RPMI7951 (cell line): ENCODE measurements around the gene HOXA10. TPM values are rescaled to one million over a fixed set of nuclear protein-coding genes. Genes with fewer than 3 reads are reported as not detected.

Source experiments
- DNase-seq: peaks from one replicate; pipeline ENCODE4 v3.0.0-alpha.2; 2012; ENCODE audit warnings: low read depth
- total RNA-seq: library from RNA; depleted of rRNA; stranded (reverse); fragments of >200 nt; shearing (Covaris generic); gene quantifications from 2 replicates; pipeline ENCODE4 v1.2.3, GENCODE V29; 2014

Gene HOXA10
- total RNA-seq, 1 experiment from 2014 or later, result 18.7 TPM

DNA sequence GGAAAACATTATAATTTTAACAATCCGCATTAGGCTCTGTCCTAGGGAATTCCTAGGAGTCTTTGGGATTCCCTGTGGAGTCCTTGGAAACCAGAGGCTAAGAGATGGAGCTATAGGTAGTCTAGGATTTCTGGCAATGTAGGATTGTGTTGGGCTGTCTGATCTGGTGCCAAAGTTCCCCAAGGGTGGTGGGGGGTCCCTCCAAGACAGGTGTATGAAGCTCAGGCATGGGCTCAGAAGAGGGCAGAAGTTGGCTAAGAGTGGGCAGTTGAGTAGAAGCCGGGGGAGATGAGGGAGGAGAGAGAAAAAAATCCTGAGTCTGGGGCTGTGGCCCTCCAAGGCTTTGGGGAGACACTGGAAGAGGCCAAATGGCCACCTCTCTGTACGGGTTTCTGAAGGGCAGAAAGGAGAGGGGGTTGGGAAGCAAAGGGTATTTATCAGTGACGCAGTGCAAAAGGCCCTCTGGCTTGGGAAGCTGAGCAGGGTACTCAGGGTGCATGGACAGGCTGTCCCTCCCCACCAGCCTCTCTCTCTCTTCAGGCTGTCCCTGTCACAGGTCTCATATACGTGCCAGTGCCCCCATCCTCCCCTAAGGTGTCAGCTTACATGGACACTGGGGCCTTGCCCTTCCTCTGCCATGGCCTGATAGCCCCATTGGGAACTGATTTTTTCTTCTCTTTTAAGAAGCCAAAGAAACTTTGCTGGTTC is 27.5 kb downstream of the HOXA10 start:
- no peak for DNase-seq

DNA sequence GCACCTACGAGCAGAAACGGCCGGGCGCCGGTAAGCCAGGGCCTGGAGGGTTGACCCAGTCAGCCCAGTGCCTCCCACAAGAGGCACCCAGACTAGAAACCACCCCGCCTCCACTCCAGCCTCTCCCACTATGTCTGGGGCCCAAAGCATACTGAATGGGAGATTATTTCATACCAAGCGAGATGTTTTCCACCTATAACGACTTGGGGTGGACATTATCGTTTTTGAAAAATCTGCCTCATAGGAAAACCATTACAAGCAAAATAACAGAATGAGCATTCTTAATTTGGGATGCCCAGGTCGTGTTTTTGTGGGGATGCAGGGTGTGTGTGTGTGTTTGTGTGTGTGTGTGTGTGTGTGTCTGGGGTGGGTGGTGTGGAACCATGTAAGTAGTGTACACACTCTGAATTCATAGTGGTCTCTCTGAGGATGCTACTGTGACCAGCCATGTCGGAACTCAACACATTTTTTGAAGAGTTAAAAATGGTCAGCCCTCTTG is 28.2 kb downstream of the HOXA10 start:
- no peak for DNase-seq

DNA sequence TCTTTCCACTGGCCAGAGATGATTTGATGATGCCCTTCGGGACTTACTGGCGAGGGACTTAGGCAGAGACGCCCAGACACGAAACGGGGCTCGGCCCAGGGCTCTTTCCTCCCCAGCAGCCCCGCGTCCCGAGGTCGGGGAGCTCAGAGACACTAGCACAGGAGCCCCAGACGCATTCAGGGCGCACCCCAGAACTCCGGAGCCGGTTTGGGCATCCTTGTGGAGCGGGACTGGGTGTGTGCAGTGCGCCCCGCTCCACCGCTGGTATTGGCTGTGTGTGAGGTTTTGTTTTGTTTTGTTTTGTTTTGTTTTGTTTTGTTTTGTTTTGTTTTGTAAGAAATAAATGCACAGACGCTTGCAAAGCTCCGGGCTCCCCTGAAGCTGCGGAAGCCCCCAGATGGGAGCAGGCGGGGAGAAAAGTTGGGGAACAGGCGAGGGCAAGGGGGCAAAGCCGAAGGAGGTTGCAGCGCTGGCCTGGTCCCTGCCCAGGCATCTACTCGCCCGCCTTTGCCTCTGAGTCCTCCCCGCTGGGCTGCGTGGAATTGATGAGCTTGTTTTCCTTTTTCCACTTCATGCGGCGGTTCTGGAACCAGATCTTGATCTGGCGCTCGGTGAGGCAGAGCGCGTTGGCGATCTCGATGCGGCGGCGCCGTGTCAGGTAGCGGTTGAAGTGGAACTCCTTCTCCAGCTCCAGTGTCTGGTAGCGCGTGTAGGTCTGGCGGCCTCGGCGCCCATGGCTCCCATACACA is 28.8 kb downstream of the HOXA10 start:
- DNase-seq, result no peak

DNA sequence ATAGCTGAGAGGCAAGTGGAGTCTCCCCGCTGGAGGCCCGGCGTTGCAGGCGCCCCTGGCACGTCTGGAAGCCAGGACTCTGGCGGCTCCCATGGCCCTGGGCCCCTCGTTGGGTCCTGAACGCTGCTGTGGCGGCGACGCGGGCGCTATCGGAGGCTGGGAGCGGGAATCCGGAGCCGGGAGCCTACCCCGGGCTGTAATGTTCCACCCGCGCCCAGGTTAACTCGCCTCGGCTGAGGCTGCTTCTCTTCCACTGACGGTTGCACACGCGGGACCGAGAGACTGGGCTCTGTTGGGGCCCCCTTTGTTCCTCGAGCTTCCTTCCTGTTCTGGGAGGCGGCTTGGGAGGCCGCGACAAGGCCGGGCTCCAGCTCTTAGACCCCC is 29.3 kb downstream of the HOXA10 start:
- DNase-seq, result no peak

DNA sequence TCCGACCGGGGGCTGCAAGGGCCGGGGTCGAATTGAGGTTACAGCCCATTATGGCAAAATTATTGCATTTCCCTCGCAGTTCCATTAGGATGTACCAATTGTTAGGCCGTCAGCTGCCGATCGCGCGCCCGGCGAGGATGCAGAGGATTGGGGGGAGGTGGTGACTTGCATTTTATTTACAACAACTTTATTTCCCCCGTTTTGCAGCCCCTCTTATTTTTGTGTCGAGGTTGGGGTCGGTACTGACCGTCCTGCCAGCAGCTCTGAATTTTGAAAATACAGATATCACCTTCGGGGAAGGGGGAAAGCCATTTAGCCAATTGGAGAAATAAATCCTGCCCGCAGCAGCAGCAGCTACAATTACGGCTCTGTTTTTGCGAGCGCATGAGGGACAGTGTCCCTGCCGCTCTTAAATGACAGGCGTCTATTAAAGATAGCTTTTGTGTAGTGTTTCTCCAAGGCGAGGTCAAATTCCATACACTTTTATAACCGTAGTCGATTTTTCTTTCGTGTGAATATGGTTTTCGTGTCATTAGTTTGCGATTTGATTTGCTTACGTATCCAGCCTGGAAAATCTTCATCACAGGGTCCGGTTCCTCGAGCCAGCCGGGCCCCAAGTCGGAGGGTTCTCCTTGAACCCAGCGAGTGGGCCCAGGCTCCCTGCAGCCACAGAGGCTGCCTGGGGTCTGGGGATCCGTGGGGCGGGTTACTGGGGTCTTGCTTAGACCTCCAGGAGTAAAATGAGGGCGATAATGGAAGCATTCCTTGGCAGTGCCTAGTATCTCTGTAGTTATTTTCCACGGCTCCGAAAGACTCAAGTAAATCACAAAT is 30.0 kb downstream of the HOXA10 start:
- no peak for DNase-seq

DNA sequence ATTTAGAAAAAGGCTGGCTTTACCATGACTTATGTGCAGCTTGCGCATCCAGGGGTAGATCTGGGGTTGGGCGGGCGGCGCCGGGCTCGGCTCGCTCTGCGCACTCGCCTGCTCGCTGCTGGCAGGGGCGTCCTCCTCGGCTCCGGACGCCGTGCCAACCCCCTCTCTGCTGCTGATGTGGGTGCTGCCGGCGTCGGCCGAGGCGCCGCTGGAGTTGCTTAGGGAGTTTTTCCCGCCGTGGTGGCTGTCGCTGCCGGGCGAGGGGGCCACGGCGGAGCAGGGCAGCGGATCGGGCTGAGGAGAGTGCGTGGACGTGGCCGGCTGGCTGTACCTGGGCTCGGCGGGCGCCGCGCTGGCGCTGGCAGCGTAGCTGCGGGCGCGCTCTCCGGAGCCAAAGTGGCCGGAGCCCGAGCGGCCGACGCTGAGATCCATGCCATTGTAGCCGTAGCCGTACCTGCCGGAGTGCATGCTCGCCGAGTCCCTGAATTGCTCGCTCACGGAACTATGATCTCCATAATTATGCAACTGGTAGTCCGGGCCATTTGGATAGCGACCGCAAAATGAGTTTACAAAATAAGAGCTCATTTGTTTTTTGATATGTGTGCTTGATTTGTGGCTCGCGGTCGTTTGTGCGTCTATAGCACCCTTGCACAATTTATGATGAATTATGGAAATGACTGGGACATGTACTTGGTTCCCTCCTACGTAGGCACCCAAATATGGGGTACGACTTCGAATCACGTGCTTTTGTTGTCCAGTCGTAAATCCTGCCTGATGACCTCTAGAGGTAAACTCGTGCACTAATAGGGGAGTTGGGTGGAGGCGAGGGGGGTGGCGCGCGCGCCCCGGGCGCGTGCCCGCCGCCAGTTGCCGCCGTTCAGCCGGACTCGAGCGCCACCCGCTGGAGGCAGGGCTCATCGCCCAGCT is 30.8 kb downstream of the HOXA10 start, which contains the start of gene HOXA5:
HOXA5 (minus strand) TSS at position 659 of the 927 bp plus-strand sequence; CDS start at position 585, 74 bp downstream.
- DNase-seq, result peak; percentile 92

DNA sequence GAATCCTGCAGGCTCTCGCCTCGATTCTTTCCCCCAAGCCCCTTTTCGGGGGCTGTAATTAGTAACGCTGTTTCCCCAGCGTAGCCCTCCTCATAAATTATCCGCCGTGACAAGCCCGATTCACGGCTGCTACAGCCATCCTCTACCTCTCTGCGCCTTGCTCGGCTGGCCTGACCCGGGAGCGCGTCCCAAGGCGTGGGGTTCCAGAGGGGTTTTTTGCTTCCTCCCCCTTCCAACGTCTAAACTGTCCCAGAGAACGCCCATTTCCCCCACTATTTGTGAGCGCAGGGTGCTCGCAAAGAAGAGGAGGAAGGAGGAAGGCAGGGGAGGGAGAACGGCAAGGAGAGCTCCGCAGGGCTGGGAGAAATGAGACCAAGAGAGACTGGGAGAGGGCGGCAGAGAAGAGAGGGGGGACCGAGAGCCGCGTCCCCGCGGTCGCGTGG is 31.5 kb downstream of the HOXA10 start:
- no peak for DNase-seq

DNA sequence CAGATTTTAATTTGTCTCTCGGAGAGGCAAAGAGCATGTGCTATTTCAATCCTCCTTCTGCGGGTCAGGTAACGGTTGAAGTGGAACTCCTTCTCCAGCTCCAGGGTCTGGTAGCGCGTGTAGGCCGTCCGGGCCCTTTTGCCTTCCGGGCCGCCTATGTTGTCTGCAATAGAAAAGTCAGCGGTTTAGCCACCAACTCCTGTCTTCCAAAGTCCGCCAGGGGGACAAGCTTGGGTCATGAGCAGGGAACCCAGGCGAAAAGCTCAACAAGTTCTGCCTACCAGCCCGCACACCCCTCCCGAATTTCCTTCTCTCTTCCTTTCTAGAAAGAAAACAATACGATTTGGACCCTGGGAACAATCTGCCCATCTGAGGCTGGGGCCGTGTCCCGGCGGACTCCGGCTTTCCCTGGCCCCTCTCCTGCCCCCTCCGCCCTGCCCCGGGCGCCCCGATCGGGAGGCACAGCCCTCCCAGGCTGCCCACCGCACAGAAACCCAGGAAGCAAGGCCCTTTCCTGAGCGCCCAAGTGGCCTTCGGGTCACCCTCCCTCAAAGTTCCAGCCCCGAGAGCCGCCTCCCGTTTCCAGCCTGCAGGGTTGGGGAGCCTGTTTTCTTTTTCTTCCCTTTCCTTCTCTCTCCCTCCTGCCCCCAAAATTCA is 32.1 kb downstream of the HOXA10 start:
- DNase-seq, result no peak

DNA sequence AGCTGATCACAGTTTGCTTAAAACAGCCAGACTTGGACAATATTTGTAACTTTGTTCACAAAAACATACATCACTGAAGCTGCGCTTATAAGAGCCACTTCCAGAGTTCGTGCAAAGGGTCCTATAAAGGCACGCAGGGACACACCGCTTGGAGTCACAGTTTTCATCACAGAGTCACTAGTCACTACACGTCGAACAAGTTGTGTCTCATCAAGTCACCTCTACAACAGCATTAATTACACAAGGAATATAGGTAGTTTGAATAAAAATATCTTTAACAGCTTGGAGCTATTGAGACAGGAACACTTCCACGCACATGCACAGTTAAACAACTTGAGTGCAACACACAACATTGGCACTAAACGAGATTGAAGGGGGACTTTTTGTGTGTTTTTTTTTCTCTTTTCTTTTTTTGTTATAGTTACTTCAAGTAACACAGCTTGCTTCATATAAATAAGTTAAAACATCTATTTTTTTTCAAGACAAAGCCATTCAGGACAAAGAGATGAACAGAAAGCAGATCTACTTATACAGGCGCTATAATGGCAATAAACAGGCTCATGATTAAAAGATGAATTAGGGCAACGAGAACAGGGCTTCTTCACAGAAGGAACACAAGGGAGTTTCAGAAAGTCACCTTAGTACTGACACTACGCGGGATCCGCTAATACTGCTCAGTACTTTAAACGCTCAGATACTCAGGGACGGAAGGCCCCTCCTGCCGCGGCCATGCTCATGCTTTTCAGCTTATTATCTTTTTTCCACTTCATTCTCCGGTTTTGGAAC is 32.8 kb downstream of the HOXA10 start:
- no peak for DNase-seq

DNA sequence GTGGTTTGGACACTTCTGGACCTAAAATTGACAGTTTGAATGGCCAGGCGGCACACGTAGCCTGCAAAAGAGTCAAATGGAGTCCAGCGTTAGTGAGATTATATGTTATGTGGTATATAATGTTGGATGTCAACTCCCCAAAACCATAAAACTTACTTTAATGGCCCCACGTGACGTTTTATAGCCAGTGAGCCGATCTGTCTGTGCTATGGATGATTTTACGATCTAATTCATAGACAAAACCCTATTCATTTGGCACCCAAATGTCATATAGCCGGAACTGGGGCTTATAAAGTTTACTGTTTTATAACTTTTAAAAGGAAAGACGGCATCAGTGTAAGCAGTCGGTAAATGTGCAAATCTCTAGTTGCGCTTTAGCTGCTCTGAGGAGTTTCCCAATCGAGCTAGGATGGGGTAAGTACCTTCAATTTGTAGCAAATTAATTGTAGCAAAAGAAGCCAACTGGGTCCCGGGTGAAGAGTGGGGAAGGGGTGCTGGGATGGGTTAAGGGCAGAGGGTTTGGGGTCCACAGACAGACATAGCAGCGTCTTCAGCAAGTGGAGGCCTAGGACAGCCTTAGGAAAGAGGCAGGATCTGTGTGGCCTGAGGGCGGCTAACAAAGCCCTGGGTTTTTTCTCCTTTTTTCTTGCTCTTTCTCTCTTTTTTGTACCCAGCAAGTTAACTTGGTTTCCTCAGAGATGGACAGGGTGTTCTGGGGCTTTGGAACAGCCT is 33.8 kb downstream of the HOXA10 start:
- DNase-seq, result no peak

DNA sequence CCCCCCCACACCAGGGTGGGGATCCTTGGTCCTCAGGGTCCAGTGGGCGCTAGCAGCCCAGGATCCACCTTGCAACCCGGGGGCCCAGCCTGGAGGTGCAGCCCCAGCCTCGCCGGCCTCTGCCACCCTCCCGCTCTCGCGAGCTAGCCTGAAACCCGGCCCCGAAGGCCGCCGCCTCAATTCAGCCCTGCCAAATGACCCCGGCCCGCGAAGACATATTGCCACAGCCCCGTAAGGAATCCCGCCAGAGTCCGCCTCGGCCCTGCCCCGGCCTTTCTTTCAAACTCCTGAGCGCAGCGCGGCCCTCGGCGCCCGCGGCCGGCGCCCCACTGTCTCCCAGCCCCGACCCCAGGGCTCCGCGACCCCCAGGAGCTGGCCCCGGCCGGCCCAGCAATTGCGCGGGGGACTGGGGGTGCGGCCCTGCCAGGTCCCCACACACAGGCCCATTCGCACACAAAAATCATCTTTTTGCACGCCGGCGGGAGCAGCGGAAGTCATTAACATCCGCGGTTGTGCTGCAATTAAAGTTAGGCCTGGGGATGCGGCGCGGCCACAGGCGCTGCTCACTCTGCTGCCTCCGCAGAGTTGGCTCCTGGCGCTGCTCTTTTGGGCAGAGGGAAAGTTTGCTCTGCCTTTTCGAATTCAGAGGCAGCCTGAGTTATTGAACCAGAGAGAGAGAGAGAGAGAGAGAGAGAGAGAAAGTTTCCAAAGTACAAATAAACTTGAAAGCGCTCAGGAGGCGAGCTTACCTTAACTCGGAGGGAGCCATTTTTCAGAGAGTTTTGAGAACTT is 34.6 kb downstream of the HOXA10 start:
- DNase-seq, result peak; percentile 66

DNA sequence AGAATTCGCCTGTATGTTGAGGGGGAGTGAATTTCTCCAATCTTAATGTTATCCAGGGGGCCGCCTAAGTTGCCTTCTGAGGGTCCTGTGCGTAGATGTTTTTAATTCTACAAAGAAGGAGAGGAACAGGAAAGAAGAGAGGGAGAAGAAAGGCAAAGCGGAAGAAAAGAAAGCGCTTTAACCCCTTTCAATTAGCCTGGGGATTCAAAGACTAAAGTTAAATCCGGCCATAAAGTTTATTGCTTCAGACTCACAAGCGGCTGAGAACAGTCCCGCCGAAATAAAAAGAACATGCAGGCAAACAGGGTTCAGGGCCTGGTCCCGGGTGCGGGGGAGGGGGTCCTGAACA is 35.2 kb downstream of the HOXA10 start:
- DNase-seq, result no peak

DNA sequence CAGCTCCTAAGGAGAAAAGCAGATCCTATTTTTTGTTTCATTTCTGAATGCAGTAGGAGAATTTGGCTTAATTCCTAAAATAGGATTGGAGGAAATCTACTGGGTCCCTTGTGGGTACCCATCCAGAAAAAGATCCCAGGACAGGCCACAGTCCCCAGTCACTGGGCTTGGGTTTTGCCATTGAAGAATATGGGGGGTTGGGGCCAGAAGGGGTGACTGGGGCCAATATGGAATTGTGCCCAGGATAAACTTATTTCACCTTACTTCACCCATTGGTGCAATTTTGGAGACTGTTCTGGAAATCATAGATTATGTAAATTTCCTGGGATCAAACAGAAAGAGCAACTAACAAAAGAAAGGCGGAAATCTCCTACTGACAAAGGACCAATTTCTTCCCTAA is 35.6 kb downstream of the HOXA10 start:
- DNase-seq, result no peak

DNA sequence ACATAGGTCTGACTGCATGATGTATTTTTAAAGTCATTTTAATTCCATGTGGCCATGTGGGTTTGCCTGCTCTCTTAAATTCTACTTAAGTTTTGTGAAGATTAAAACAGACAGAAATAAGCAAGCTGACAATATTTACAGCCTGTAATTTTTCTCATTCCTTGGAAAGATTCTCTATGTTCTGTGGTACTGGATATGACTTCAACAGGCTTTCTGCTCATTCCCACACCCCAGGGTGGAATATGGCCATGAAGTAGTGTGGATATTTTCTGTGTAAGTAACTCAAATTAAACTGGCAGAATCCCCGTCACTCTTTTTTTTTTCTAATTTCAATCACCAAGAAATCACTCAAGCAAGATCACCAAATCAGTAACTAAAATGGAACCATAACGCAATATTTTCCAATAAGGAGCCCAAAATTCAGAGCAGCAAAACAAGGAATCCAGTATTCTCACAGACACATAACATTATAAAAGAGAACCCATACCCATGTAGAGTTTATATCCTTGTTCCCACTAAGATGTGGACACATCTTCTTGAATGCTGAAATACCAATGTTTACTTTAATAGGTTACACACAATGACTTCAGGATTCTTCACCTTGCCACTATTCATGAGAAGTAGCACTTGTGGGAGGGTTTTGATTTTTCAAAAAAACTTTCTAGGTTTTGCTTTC is 36.3 kb downstream of the HOXA10 start:
- no peak for DNase-seq

DNA sequence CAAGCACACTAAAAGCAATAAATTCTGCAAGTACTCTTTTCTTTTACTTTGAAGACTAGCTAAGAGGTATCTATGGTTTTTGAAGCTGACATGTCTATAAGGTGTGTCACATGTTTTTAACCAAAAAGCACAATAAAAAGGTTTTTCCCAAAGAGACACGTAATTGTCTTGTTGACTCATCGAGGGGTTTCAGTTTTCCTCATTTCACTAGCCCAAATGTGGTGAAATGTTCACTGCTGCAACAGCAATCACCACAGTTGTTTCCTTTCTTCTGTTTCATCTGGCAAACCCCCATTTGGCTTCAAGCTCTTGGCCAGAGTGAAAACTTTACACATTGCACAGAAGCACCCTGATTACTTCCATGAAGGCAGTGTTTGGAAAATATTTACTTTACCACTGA is 39.7 kb downstream of the HOXA10 start:
- peak; percentile 98 for DNase-seq

DNA sequence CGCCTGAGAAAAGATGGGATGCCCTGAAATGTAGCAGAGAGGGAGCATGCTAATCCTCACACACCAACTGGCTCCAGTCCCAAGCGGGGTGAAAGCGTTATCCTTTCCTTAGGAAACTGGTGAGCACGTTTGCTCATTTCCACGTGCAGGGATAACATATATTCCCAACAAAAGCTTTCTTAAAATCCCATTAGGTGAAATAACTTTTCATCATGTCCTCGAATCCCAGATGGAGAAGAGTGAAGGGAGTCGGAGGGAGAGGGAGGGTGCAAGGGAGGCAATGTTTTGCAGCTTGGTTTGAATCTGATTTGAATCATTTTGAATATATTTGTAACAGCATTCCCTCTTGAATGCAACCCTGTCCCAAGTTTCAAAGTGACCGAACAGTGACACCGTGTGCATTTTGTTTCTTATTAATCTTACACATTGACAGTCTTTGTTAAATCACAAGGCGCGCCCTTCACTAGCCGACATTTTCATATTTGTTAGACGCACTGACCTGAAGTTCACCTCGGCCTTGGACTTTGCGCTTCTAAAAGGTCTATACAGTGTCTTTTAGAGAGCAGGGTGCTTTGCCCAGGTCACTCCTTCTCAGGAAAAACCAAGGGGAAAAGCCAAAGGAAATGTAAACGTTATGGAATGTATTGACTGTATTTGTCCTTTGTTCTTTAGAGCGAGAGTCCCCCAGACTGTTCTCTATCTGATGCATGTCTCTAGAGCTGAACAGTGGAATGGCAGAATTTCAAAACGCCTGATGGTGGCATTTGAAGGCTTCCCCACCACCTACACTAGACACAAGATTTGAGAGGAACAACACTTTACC is 40.5 kb downstream of the HOXA10 start:
- no peak for DNase-seq

DNA sequence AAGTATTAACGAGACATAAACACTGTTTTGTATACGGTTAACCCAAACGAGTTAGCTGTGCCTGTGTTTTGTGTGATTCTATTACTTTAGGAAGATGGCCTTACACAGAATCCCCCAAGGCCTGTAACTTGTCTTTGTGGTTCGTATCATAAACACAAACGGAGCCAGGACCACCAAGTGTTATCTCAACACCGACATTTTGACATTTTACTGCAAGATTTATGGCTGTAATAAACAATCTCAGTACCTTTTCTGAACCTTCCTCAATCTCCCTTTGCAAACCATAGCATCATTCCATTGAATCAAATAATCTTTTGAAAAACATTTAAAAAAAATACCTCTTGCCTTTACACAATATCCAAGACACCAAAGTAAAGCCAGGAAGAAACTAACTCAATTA is 41.1 kb downstream of the HOXA10 start:
- DNase-seq, result no peak
